Small intestine (tissue), 7 donors: ENCODE data around the gene RNPEP. TPM values are rescaled to one million over a fixed set of nuclear protein-coding genes. Genes with fewer than 3 reads are reported as not detected.

ENCODE experiments used
- DNase-seq, 2 donors: peaks; one replicate each; pipeline versions ENCODE4 v3.0.0 to v3.0.0-alpha.2; 2013
- FAIRE-seq: peaks from 2 replicates; lab custom pipeline; 2012; peaks lifted over from hg19 to GRCh38; lab: Jason Lieb, UNC
- H3K27ac ChIP-seq, 3 donors: one replicate each; pipeline ENCODE4 v1.5.1; 2013; ENCODE audit warnings: low read length in 2 of 3, mild to moderate bottlenecking in 2 of 3, control low read depth in 1 of 3, inconsistent platforms in 1 of 3, low read depth in 1 of 3, moderate library complexity in 1 of 3
- H3K27me3 ChIP-seq, 3 donors: one replicate each; pipeline ENCODE4 v1.6.1; 2013; ENCODE audit warnings: low read length in 3 of 3, inconsistent platforms in 1 of 3; ENCODE audit not compliant: control insufficient read depth in 3 of 3, insufficient read depth in 3 of 3
- H3K36me3 ChIP-seq, 3 donors: one replicate each; pipeline ENCODE4 v1.6.1; 2013; ENCODE audit warnings: low read length in 3 of 3, inconsistent platforms in 1 of 3, low read depth in 1 of 3, mild to moderate bottlenecking in 1 of 3, moderate library complexity in 1 of 3; ENCODE audit not compliant: control insufficient read depth in 3 of 3, insufficient read depth in 2 of 3
- H3K4me1 ChIP-seq, 3 donors: one replicate each; pipeline ENCODE4 v1.6.1; 2013; ENCODE audit warnings: low read length in 2 of 3, inconsistent platforms in 1 of 3, low read depth in 1 of 3, mild to moderate bottlenecking in 1 of 3, moderate library complexity in 1 of 3; ENCODE audit not compliant: control insufficient read depth in 3 of 3, insufficient read depth in 2 of 3
- H3K4me3 ChIP-seq, 3 donors: one replicate each; pipeline ENCODE4 v1.5.1; 2013; ENCODE audit warnings: low read length in 3 of 3, control low read depth in 1 of 3, inconsistent platforms in 1 of 3, low read depth in 1 of 3, mild to moderate bottlenecking in 1 of 3, moderate library complexity in 1 of 3
- H3K9me3 ChIP-seq, 2 donors: one replicate each; pipeline ENCODE4 v1.6.1; 2013; ENCODE audit warnings: low read depth in 1 of 2, low read length in 1 of 2; ENCODE audit not compliant: control insufficient read depth in 2 of 2, insufficient read depth in 1 of 2
- WGBS, 3 donors: extraction: QIAGEN DNeasy Blood & Tissue Kit; methylation state at CpG; one replicate each; pipeline ENCODE4 v1.1.7; 2013; 5-methylcytosine and 5-hydroxymethylcytosine counted together
- polyA plus RNA-seq, 4 donors: library from polyadenylated mRNA; stranded (reverse) in 3 of 4; unstranded in 1 of 4; fragments of 200-250 nt in 3 of 4; fragments of 120-200 nt in 1 of 4; gene quantifications; one replicate each; pipeline versions ENCODE4 v1.2.1 to v1.2.3, GENCODE V29; 2013
- donor health status: healthy with polysubstance abuse.
- donor health status: control.
- donor health status: control.
- donor health status: Bipolar disorder and iron deficiency.
- donor health status: healthy.

The RNPEP gene
- polyA plus RNA-seq, 4 donors = 61.8 to 183 (median 90.4) TPM

- Histone ChIP-seq H3K27me3 (no peaks in the 10 kb centered on the region), H3K9me3 (no peaks in the 10 kb centered on the region), H3K27ac (peak overlapping the region; percentile 98), H3K4me3 (peak overlapping the region; percentile 10 to 96 (median 52)), H3K36me3 (peaks cover 6 to 56% (median 22%) of the 10 kb centered on the region in 3 donors), H3K4me1 (peaks cover 0 to 26% (median 0%) of the 10 kb centered on the region in 3 donors)
- no peak for FAIRE-seq
- DNase-seq = peak; percentile 96
- WGBS, 3 donors = 7 to 17% (median 9%) methylated on average over 11 of the region's 11 CpGs
These were observed 27.1 kb downstream of the RNPEP start for GRCh38 chr1:202009326-202010179.

GRCh38 chr1:202010180-202011015, 27.9 kb downstream of the RNPEP start, which contains the start of gene ELF3:
ELF3 (plus strand) TSS chr1:202010587; CDS start chr1:202011137, 550 bp downstream.
- H3K4me3 ChIP-seq = peak within 1 kb of the TSS; percentile 74 to 96 (median 89)
- DNase-seq (peak; percentile 98 to 100), FAIRE-seq (no peak)
- H3K27ac ChIP-seq = peak within 1 kb of the TSS; percentile 98
- peaks cover 0 to 33% (median 0%) of the 10 kb centered on the region in 3 donors for H3K4me1 ChIP-seq
- no peaks in the 10 kb centered on the region for H3K9me3 ChIP-seq
- WGBS, 3 donors = 17 to 59% (median 39%) methylated on average over 23 to 24 of the region's 24 CpGs
- H3K36me3 ChIP-seq = peaks cover 0 to 56% (median 16%) of the 10 kb centered on the region in 3 donors
- H3K27me3 ChIP-seq = no peaks in the 10 kb centered on the region

- Histone ChIP-seq H3K27ac (peak overlapping the region; percentile 94 to 98 (median 94)), H3K9me3 (no peaks in the 10 kb centered on the region), H3K27me3 (no peaks in the 10 kb centered on the region), H3K4me3 (peak overlapping the region; percentile 74 to 96 (median 89)), H3K36me3 (peaks cover 0 to 63% (median 18%) of the 10 kb centered on the region in 3 donors), H3K4me1 (peaks cover 0 to 44% (median 0%) of the 10 kb centered on the region in 3 donors)
- DNase-seq (peak; percentile 50 to 51), FAIRE-seq (no peak)
- 13 to 63% (median 28%) methylated on average over 11 of the region's 11 CpGs for WGBS, 3 donors
These were observed 29.5 kb downstream of the RNPEP start for GRCh38 chr1:202011994-202012393.

- Histone ChIP-seq H3K4me1 (peaks cover 0 to 43% (median 0%) of the 10 kb centered on the region in 3 donors), H3K27me3 (no peaks in the 10 kb centered on the region), H3K27ac (peak overlapping the region; percentile 94 to 98 (median 94)), H3K4me3 (peak overlapping the region; percentile 74 to 96 (median 89)), H3K9me3 (no peaks in the 10 kb centered on the region), H3K36me3 (peaks cover 0 to 68% (median 18%) of the 10 kb centered on the region in 3 donors)
- 17 to 59% (median 37%) methylated on average over 32 to 35 of the region's 35 CpGs for WGBS, 3 donors
- FAIRE-seq (no peak), DNase-seq (peak; percentile 53 to 59)
These were observed 30.4 kb downstream of the RNPEP start for GRCh38 chr1:202012544-202013478.

GRCh38 chr1:202013603-202014002, 31.2 kb downstream of the RNPEP start:
- FAIRE-seq (no peak), DNase-seq (peak; percentile 45 to 59)
- Histone ChIP-seq H3K4me1 (peaks cover 0 to 48% (median 0%) of the 10 kb centered on the region in 3 donors), H3K4me3 (peak overlapping the region; percentile 74 to 96 (median 89)), H3K9me3 (no peaks in the 10 kb centered on the region), H3K27me3 (no peaks in the 10 kb centered on the region), H3K36me3 (peaks cover 0 to 68% (median 18%) of the 10 kb centered on the region in 3 donors), H3K27ac (peak overlapping the region; percentile 94 to 98 (median 94))
- 19 to 65% (median 34%) methylated on average over 12 of the region's 12 CpGs for WGBS, 3 donors

GRCh38 chr1:202014060-202014459, 31.6 kb downstream of the RNPEP start:
- WGBS, 3 donors = 21 to 59% (median 43%) methylated on average over 6 of the region's 6 CpGs
- Histone ChIP-seq H3K4me3 (peak overlapping the region; percentile 74 to 96 (median 89)), H3K27ac (peak overlapping the region; percentile 94 to 98 (median 94)), H3K27me3 (no peaks in the 10 kb centered on the region), H3K36me3 (peaks cover 0 to 68% (median 18%) of the 10 kb centered on the region in 3 donors), H3K4me1 (peaks cover 0 to 50% (median 0%) of the 10 kb centered on the region in 3 donors), H3K9me3 (no peaks in the 10 kb centered on the region)
- no peak for FAIRE-seq
- peak; percentile 44 to 50 for DNase-seq

GRCh38 chr1:202014915-202015661, 32.6 kb downstream of the RNPEP start:
- Histone ChIP-seq H3K27ac (peak overlapping the region; percentile 94 to 98 (median 94)), H3K36me3 (peaks cover 0 to 68% (median 18%) of the 10 kb centered on the region in 3 donors), H3K27me3 (no peaks in the 10 kb centered on the region), H3K9me3 (no peaks in the 10 kb centered on the region), H3K4me1 (peaks cover 0 to 50% (median 2%) of the 10 kb centered on the region in 3 donors), H3K4me3 (peak overlapping the region; percentile 24 to 96 (median 89))
- DNase-seq (peak; percentile 51 to 61), FAIRE-seq (no peak)
- WGBS, 3 donors = 18 to 58% (median 35%) methylated on average over 17 of the region's 17 CpGs
